ENCODE results near the gene ZNF367.
A peak's percentile ranks its signal among the peaks of the same experiment; 100 is the strongest.

ZNF367 gene

DNA sequence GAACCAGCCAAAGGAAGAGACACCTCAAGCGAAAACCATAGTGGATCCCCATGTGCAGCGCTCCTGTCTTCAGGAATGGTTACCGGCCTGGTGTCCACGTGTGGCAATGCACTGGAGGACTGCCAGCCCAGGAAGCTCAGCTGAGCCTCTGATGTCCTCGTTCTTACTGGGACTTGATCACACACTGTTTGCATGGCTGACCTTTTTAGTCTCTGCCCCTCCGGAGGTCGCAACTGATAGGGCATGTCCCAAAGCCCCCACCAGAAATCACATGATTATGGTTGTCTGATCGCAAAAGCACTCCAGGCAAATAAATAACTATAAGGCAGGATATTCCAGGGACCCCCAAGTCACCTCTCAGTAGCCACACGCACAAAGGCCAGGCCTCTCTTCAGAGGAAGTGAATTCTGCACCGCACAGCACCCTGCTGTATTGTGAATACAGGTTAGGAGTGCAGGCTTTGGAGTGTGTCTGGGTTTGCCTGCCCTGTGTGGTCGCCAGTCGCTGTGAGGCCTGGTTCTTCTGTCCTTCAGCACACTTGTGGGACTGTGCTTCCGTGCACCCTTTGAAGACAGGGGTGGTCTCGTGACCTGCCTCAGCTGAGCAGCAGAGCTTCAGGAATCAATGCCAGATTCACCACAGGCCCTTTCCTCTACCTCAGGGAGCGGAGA, 18.4 kb upstream of the ZNF367 start:
- DNase-seq (ENCODE audit: low read depth, low spot score) = no peak

DNA sequence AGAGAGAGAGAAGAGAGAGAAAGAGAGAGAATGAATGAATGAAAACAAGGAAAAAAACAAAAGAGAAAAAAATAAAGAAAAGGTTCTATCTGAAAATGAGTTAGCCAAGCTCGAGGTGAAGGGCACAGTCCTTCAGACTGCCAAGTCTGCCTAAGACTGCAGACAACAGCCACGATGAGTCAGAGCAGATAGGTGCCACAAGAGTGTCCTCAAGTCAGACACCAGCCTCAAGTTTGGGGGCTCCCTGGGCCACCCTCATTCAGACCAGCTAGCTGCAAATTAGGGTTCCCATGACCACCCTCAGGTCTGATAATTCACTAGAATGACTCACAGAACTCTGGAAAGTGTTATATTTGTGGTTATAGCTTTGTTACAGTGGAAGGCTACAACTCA, 17.9 kb upstream of the ZNF367 start:
- peak; percentile 20 for DNase-seq (ENCODE audit: low read depth, low spot score)

DNA sequence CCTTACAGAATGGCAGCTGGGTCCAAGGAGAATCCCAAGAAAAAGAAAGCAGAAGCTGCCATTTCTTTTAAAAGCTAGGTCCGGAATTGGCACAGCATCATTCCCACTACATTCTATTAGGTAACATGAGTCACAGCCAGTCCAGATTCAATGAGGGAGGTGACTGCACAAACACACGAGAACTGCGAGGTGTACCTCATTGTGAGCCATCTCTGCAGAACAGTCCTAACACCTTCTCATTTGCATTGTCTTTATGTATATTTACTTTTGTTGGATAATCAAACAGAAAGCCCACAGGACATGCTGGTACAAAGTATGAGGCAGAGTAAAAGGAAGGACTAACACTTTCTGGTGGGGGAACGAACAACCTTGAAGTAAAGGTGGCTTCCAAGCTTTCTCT, 17.2 kb upstream of the ZNF367 start:
- DNase-seq (ENCODE audit: low read depth, low spot score) = no peak

DNA sequence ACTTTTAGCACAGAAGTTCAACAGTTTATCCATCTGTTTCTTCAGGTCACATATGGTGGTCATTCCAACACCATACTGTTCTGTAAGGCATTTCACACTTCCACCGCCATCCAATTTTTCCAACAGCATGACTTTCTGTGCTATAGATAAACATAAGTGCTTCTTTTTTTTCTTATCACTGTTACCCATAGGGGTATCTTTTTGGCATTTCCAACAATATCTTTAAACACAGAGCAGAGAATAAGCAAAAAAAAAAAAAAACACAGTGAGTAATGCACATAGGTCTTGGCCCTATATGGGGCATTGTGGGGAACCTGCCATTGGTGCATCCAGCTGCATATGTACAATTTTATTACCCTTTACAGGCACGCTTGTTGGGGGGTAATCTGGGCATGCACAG, 12.2 kb upstream of the ZNF367 start:
- DNase-seq (ENCODE audit: low read depth, low spot score) = no peak

DNA sequence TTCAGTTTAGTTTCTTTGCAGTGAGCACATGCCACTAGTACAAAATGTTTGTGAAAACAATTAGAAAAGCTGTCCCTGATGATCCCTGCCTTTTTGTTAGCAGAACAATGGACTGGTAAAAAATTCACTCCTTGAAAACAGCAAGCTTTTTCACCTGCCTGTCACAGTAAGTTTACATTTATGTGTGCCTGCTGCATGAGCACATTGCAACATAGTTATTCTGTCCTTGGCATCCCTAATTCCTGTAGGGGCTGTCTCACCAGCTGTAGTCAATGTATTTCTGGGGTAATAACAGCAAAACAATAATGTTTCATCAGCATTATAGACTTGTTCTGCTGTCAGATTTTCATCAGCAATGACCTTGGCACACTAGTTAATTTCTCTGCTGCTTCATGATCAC, 11.6 kb upstream of the ZNF367 start:
- no peak for DNase-seq (ENCODE audit: low read depth, low spot score)

DNA sequence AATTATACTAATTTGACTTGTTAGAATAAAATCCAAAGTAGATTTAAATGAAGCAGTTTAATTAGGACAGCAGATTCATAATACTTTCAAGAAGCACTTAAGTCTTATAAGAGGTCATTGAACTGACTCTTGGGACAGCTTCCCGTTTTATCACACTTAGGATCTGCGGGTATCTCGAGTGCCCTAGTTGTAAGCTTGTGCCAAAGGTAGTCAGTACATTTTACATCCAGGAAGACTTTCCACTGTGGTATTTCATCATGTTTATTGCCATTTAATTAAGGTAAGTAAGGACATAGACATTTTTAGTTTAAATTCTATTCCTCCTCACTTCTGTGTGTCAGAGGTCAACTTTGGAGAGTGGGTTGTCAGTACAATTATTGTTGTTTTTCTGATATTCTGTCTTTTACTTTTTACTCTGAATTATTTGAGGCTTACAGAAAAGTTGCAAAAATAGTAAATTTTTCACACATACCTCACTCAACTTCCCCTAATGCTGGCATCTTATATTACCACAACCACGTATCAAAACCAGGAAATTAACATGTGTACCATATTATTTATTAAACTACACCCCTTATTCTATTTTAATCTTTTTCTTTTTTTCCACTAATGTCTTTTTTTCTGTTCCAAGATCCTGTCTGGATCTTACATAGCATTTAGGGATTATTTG, 7.5 kb upstream of the ZNF367 start:
- DNase-seq (ENCODE audit: low read depth, low spot score) = no peak

DNA sequence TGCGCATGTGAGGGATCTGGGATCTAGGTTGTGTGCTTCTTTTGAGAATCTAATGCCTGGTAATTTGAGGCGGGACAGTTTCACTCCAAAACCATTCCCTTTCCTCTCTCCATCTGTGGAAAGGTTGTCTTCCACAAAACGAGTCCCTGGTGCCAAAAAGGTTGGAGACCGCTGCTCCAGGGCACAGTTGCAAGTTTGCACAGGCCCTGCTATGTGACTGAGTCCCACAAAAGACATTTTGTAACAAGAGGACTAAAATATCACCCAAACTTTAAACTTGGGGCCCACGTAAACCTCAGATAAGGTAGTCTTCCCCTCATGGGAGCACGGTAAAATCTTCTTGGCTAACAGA, 5.8 kb upstream of the ZNF367 start:
- DNase-seq (ENCODE audit: low read depth, low spot score) = no peak

DNA sequence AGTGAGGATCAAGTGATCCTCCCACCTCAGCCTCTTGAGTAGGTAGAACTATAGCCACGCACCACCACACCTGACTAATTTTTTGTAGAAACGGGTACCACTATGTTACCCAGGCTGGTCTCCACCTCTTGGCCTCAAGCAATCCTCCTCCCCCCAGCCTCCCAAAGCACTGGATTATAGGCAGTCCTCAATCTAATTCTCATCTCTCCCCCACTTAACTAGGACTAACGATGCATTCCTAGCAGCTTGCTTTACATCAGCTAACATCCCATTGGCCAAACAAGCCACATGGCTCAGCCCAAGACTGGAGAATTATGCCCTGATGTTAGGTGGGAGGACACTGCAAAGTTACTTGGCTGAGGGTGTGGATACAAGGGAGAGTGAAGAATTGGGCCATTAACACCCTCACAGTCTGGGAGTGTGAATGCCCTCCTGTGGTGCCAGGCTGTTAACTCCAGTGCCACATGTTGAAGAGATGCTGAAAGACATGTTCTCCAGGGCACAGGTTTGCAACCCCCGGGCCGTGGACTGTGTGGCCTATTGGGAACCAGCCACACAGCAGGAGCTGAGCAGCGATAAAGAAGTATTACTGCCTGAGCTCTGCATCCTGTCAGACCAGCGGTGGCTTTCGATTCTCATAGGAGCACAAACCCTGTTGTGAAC, 5.3 kb upstream of the ZNF367 start:
- DNase-seq (ENCODE audit: low read depth, low spot score) = no peak

DNA sequence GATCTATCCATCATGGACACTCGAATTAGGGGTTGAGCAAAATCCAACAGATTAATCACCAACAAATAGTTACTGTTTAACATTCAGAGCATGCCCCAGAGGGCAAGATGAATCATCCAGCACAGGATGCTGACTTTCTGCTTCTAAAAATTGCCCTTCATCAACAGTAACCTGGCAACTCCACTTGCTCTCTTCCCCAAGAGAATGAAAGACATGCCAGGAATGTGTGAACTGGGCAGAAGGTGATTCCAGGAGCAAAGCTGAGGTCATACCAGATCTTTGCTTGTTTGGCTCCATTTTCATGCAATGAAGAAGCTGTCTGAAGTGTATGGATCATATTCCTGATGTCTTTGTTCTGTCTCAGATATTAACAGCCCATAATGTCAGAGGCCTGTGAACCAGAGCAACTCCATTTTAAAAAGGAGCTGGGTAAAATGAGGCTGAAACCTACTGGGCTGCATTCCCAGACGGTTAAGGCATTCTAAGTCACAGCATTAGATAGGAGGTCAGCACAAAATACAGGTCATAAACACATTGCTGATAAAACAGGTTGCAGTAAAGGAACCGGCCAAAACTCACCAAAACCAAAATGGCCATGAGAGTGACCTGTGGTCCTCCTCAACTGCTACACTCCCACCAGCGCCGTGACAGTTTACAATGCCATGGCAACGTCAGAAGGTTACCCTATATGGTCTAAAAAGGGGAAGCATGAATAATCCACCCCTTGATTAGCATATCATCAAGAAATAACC, 2.5 kb upstream of the ZNF367 start:
- peak; percentile 95 for DNase-seq (ENCODE audit: low read depth, low spot score)

DNA sequence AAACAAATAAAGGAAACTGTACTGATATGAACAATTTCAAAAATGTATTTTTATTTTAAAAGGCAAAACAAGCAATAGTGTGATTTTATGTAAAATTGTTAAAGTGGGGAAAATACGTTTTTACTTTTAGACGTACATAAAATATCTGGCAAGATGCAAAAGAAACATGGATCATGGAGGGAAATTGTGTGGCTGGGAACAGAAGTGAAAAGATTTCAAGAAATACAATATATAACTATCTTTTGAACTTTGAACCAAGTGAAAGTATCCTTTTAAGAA, 1.5 kb upstream of the ZNF367 start:
- no peak for DNase-seq (ENCODE audit: low read depth, low spot score)

DNA sequence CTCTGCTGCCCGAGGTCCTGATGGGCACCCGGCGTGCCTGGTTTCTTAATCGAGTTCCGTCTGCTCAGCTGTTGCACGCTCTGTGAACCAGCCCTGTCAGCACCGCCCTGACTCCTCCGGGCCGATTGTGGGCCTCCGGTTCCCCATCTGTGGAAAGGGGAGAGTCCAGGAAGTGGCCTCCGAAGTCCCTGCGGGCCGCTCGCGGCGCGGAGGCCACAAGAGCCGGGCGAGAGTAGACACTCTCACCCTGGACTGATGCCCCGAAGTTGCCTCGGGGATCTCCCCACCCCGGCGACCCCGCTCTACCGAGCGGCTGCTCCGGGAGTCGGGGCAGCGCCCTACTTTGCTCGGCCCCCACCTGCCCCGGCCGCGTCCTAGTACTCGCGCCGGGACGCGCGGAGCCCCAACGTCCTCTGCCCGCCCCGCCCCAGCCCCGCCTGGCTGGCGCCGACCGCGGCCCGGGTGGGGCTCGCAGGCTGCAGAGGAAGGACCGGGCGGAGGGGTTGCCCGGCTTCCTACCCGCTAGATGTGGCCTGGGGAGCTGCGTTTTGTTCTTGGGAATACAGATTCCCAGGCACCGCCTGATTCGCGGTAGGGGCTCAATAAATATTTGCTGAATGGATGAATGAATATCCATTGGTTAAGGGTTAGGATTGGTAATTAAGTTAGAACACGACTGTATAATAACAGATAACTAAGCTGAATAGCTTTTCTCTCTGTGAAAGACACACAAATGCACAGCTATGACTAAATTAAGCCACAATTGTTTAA, 935 bp upstream of the ZNF367 start:
- DNase-seq (ENCODE audit: low read depth, low spot score) = peak; percentile 84

DNA sequence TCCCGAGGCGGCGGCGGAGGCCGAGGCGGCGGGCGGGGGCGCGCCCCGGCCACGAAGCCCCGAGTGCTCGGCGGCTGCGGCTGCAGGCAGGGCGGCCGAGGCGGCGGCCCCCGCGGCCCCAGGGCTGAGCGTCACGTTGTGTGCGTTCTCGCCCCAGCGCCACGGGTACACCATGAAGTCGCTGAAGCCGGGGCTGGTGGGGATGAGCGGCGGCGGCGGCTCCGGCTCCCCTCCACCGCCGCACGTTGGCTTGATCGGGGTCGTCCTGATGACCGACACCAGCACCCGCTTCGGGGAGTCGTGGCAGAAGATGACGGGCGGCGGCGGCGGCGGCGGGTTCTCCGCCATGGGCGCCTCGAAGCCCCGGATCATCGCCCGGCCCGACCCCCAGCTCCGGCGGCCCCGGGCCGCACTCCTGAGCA, 498 bp downstream of the ZNF367 start:
- DNase-seq (ENCODE audit: low read depth, low spot score) = peak; percentile 53

DNA sequence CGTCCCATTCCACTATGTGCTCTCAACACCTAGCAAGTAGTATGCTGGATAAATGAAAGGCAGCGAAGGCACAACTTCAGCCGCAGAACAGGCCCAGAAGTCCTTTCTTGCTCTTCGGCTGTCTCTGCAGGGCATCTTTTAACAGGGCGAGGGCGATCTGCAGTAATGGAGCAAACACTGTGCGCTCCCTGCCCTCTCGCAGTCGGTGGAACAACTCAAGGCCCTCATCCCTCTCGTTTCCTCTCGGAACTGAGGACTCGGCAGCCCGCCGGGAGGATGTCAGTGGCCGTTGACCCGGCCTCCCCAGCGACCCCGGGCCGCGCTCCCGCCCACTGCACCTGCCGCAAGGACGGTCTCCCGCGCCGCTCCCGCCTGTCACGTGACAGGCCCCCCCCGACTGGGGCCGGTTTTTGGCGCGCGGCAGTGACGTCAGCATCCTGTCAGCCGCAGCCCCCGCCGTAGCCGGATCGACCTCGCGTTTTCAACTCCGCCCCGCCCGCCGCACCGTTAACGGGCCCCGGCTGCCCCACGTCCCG, 1.1 kb downstream of the ZNF367 start:
- peak; percentile 92 for DNase-seq (ENCODE audit: low read depth, low spot score)

DNA sequence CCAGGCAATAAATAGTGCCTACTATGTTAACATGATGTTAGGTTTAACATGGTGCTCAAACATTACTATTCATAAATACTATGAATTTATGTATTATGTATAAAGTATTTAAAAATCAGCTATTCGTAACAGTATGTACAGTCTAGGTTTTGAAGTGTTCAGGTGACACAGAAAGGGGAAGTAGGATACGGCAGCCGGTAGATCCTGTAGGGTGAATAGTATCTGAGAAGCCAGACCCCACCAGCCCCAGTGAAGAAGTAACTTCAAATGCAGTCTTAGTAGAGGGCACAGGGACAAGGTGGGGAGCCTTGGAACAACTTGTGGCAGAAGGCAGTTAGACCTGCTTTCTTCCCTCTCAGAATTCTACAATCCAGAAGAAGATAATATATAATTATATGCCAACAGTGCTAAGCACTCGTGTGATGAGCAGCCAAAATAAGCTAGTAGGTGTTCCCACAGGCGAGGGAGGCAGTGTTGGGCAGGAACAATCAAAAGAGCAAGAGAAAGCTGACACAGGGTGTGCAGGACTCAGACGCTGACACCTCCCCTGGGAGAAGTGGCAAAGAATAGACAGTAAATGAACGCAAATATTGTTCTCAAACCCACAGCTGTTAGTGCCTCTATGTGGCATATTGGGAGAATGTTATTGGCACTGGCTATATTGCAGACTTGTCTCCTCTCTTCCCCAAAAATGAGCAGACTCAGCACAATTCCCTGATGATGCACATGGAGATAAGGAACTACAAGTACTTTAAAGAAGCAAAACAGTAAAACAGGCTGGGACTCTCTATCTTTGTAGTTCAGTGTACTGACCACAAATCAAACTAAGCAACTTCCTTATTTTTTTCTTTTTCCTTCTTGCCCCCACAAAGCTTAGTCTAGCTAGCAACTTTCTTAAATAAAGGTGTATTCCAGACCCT, 4.6 kb downstream of the ZNF367 start:
- DNase-seq (ENCODE audit: low read depth, low spot score) = peak; percentile 9

DNA sequence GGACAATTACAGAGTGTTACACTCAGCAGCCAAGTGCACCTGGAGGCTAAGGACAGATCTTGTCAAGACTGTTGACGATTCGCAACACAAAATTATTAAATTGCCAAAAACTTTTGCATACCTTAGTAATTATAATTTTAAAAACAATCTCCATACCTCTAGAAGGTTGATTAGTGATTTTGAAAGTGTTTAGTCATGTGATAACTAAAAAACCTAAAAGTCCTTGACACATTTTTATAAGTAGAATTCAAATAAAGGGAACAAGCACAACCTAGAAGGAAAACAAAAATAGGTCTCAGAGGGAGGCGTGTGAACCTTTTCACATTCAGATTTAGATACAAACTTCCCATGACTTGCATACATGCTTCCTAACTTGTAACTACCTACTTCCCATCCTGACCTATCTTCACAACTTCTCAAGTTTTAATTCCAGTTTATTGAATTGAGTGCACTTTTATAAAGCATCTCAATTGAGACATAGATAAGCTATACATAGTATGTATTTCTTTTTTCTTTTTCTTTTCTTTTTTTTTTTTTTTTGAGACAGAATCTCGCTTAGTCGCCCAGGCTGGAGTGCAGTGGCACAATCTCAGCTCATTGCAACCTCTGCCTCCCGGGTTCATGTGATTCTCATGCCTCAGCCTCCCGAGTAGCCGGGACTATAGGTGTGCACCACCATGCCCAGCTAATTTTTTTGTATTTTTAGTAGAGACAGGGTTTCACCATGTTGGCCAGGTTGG, 5.8 kb downstream of the ZNF367 start:
- no peak for DNase-seq (ENCODE audit: low read depth, low spot score)

DNA sequence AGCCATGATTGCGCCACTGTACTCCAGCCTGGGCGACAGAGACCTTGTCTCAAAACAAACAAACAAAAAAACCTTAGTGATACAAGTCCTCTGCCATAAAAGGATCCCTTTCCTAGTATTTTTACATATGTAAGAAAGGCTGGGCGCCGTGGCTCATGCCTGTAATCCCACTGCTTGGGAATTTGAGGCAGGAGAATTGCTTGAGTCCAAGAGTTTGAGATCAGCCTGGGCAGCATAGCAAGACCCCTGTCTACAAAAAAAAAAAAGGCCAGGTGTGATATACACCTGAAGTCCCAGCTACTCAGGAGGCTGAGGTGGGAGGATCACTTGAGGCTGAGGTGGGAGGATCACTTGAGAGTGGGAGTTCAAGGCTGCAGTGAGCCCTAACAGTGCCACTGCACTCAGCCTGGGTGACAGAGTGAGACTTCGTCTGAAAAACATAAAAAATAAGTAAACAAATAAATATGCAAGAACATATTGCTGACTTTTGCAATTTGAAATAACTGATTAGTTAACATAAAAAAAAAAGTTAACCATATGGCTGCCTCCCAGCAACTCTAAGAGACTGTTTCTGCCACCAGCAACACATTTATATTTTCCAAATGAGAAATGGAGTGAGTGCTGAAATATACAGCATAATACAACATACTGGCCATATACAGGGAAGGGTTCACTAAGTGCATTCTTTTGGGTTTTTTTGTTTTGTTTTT, 6.9 kb downstream of the ZNF367 start:
- no peak for DNase-seq (ENCODE audit: low read depth, low spot score)

DNA sequence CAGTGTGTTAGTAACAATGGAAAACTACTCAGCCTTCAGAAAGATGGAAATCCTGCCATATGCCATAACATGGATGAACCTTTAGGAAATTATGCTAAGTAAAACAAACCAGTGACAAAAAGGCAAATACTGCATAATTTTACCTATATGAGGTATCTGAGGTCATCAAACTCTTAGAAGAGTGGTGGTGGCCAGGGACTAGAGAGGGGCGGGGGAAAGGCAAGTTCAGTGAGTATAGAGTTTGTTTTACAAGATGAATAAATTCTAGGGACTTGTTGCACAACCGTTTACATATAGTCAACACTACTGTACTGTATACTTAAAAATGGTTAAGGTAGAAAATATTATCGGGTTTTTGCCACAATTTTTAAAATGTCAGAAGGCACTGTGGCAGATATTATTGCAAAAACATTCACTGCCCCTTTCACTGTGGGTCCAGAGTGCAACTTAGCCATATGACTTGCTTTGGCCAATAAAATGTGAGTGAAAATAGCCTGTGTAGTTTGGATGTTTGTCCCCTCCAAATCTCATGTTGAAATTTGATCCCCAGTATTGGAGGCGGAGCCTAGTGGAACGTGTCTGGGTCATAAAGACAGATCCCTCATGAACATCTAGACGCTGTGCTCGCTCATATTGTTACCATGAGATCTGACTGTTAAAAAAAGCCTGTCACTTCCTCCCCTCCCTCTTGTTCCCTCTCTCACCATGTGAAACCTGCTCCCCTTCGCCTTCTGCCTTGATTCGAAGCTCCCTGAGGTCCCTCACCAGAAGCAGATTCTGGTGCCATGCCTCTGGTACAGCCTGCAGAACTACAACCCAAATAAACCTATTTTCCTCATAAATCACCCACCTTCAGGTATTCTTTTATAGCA, 9.5 kb downstream of the ZNF367 start:
- DNase-seq (ENCODE audit: low read depth, low spot score) = no peak
